Loucy (cell line): ENCODE data around the gene ZNF536.

Experiments used
- H2AFZ ChIP-seq: fragments of 200-600 bp; sonication (generic); 2 replicates; pipeline ENCODE4 v1.6.0; 2016; ENCODE audit warnings: antibody characterized with exemption, mild to moderate bottlenecking, low read length, moderate library complexity
- H3F3A ChIP-seq: fragments of 200-600 bp; 2 replicates; pipeline ENCODE4 v1.6.0; 2016; ENCODE audit warnings: antibody characterized with exemption, low read depth, mild to moderate bottlenecking
- H3K27me3 ChIP-seq: fragments of 200-600 bp; sonication (generic); 2 replicates; pipeline ENCODE4 v1.6.1; 2014; ENCODE audit warnings: low read length, mild to moderate bottlenecking; ENCODE audit not compliant: insufficient read depth, poor library complexity, severe bottlenecking
- H3K36me3 ChIP-seq: fragments of 200-600 bp; sonication (generic); 2 replicates; pipeline ENCODE4 v1.6.1; 2016; ENCODE audit warnings: low read length; ENCODE audit not compliant: insufficient read depth
- H3K4me1 ChIP-seq: fragments of 200-600 bp; sonication (generic); 2 replicates; pipeline ENCODE4 v1.5.1; 2014; ENCODE audit warnings: low read length, mild to moderate bottlenecking; ENCODE audit not compliant: insufficient read depth, poor library complexity, severe bottlenecking
- H3K4me2 ChIP-seq: fragments of 200-600 bp; sonication (generic); 2 replicates; pipeline ENCODE4 v1.6.0; 2014; ENCODE audit warnings: antibody characterized with exemption, low read length, low read depth, mild to moderate bottlenecking; ENCODE audit not compliant: poor library complexity, severe bottlenecking
- H3K4me3 ChIP-seq: fragments of 200-600 bp; sonication (generic); 2 replicates; pipeline ENCODE4 v1.5.1; 2014; ENCODE audit warnings: low read length, mild to moderate bottlenecking, mixed read lengths; ENCODE audit not compliant: poor library complexity, severe bottlenecking
- H3K79me2 ChIP-seq: fragments of 200-600 bp; sonication (generic); 2 replicates; pipeline ENCODE4 v1.6.1; 2014; ENCODE audit warnings: low read length; ENCODE audit not compliant: insufficient read depth
- H3K9ac ChIP-seq: fragments of 200-600 bp; sonication (generic); 2 replicates; pipeline ENCODE4 v1.6.0; 2014; ENCODE audit warnings: mild to moderate bottlenecking, low read depth, low read length, moderate library complexity; ENCODE audit not compliant: poor library complexity, severe bottlenecking
- H3K9me2 ChIP-seq: fragments of 200-600 bp; sonication (generic); replicated peaks from 2 replicates; pipeline ENCODE4 v1.6.1; 2016; ENCODE audit warnings: low read depth, low read length, mixed read lengths
- H3K9me3 ChIP-seq: fragments of 200-600 bp; sonication (generic); 2 replicates; pipeline ENCODE4 v1.6.1; 2014; ENCODE audit warnings: mild to moderate bottlenecking, antibody characterized with exemption, low read length, low read depth; ENCODE audit not compliant: insufficient read depth
- H4K20me1 ChIP-seq: fragments of 200-600 bp; sonication (generic); 2 replicates; pipeline ENCODE4 v1.6.0; 2014; ENCODE audit warnings: antibody characterized with exemption, low read length, mild to moderate bottlenecking; ENCODE audit not compliant: insufficient read depth, poor library complexity, severe bottlenecking
- EZH2phosphoT487 ChIP-seq: fragments of 200-600 bp; IDR thresholded peaks from 2 replicates; pipeline ENCODE4 v1.6.1; 2018; ENCODE audit warnings: antibody characterized with exemption, mild to moderate bottlenecking, moderate library complexity, borderline replicate concordance
- TF ChIP-seq, protein P1 (sequence below): fragments of 200-600 bp; sonication (generic); conservative IDR thresholded peaks from 2 replicates; pipeline ENCODE4 v1.5.1; 2014; ENCODE audit warnings: mild to moderate bottlenecking, antibody characterized with exemption, low read length

The ZNF536 gene

DNA sequence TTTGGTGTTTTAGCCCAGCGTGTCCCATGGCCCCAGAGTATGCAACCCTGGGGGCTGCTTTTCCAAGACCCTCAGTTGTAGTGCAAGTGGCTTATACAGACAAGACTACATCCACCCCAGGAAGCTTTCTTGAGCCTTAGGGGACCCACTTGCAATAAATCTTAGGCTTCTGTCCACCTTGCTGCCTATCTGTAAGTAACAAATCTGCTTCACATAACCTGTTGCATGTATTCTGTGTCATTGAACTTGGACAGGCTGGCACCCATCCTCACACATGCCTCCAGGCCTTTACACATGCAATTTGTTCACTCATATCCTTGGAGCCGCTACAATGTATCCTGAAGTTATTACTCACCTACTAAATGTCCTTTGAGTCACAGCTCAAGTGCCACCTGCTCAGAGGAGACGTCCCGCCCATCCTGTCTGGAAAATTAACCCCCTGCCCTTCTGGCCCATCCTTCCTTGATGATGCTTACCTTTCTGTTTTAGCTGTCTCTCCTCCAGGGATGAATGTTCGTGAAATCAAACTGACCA lies 101.2 kb downstream of the ZNF536 start:
- no peaks in the 10 kb centered on the region for H3F3A ChIP-seq
- H4K20me1 ChIP-seq, result no peaks in the 10 kb centered on the region
- H3K79me2 ChIP-seq, result no peaks in the 10 kb centered on the region
- no peaks in the 10 kb centered on the region for H3K9me2 ChIP-seq
- TF ChIP-seq EZH2phosphoT487, result no peak
- TF ChIP-seq, protein P1, sequence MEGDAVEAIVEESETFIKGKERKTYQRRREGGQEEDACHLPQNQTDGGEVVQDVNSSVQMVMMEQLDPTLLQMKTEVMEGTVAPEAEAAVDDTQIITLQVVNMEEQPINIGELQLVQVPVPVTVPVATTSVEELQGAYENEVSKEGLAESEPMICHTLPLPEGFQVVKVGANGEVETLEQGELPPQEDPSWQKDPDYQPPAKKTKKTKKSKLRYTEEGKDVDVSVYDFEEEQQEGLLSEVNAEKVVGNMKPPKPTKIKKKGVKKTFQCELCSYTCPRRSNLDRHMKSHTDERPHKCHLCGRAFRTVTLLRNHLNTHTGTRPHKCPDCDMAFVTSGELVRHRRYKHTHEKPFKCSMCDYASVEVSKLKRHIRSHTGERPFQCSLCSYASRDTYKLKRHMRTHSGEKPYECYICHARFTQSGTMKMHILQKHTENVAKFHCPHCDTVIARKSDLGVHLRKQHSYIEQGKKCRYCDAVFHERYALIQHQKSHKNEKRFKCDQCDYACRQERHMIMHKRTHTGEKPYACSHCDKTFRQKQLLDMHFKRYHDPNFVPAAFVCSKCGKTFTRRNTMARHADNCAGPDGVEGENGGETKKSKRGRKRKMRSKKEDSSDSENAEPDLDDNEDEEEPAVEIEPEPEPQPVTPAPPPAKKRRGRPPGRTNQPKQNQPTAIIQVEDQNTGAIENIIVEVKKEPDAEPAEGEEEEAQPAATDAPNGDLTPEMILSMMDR, result no peak
- H3K4me3 ChIP-seq, result no peak overlapping the region
- no peaks in the 10 kb centered on the region for H3K27me3 ChIP-seq
- no peaks in the 10 kb centered on the region for H3K4me1 ChIP-seq
- H3K9ac ChIP-seq, result no peak overlapping the region
- H3K4me2 ChIP-seq, result no peak overlapping the region
- no peaks in the 10 kb centered on the region for H3K36me3 ChIP-seq
- no peak overlapping the region for H2AFZ ChIP-seq
- H3K9me3 ChIP-seq, result no peaks in the 10 kb centered on the region; the same call in 1 of the 2 replicates

DNA sequence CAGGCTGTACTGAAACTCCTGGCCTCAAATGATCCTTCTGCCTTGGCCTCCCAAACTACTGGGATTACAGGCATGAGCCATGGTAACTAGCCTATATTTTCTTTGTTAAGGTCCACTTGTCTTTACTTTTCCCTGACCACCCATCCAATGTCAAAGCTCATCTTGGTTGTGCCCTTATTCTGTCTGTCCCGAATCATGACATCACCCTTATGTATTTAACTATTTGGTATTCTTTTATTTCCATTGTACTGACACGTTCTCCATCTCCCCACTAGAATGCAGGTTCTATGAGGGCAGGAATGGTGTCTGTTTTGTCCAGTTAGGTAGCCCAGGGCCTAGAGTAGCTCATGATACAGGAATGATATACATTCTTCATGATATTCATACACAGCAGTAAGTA lies 104.8 kb downstream of the ZNF536 start:
- Histone ChIP-seq H3K79me2 (no peaks in the 10 kb centered on the region), H3K4me1 (no peaks in the 10 kb centered on the region), H3K27me3 (no peaks in the 10 kb centered on the region), H3F3A (no peaks in the 10 kb centered on the region), H2AFZ (no peak overlapping the region), H3K36me3 (no peaks in the 10 kb centered on the region), H3K9me2 (no peaks in the 10 kb centered on the region), H3K4me2 (no peak overlapping the region), H3K9ac (no peak overlapping the region), H3K9me3 (peaks cover 3% of the 10 kb centered on the region; the same call in 1 of the 2 replicates), H4K20me1 (no peaks in the 10 kb centered on the region), H3K4me3 (no peak overlapping the region)
- TF ChIP-seq, protein P1, result no peak
- TF ChIP-seq EZH2phosphoT487, result no peak

GRCh38 chr19:30479231-30479630 lies 107.0 kb downstream of the ZNF536 start:
- H3K36me3 ChIP-seq, result no peaks in the 10 kb centered on the region
- H3F3A ChIP-seq, result no peaks in the 10 kb centered on the region
- H3K9me2 ChIP-seq, result no peaks in the 10 kb centered on the region
- no peaks in the 10 kb centered on the region for H3K79me2 ChIP-seq
- no peaks in the 10 kb centered on the region for H3K27me3 ChIP-seq
- no peak overlapping the region for H2AFZ ChIP-seq
- H3K9ac ChIP-seq, result no peak overlapping the region
- no peak overlapping the region for H3K4me3 ChIP-seq
- H3K4me1 ChIP-seq, result no peaks in the 10 kb centered on the region
- H4K20me1 ChIP-seq, result no peaks in the 10 kb centered on the region
- no peak overlapping the region for H3K4me2 ChIP-seq
- TF ChIP-seq, protein P1, result no peak
- TF ChIP-seq EZH2phosphoT487, result no peak
- peaks cover 3% of the 10 kb centered on the region; the same call in 1 of the 2 replicates for H3K9me3 ChIP-seq
